GM18505 (cell line): ENCODE data around the gene HNRNPUL1.

Source experiments
- ATAC-seq: cut with Tn5 transposase; IDR thresholded peaks from one replicate; pipeline ENCODE4 v1.9.1; 2021; ENCODE audit not compliant: unreplicated experiment
- POLR2A ChIP-seq: IDR thresholded peaks from 4 replicates; pipeline ENCODE4 v1.6.1; 2011; ENCODE audit warnings: borderline replicate concordance; ENCODE audit not compliant: insufficient read depth, insufficient read length; ENCODE audit errors: extremely low read depth

Gene HNRNPUL1

DNA sequence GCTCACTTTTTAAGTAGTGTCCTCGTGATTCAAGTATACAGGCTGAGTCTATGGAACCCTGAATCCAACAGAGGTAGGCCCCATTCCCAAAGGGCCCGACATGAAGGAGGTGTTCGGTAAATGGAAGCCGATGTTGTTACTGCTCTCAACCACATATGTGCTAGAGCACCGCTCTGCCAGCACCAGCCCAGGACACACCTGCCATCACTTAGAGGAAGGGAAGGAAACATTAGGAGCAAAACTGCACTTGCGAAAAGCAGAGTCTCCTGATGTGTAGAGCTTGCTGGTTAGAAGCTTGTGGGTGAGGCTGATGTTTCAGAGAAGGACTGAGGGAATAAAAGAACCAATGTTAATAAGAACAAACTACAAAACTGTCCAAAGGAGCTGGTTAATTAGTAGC, 36.4 kb downstream of the HNRNPUL1 start:
- TF ChIP-seq POLR2A, result no peak
- ATAC-seq, result no peak

DNA sequence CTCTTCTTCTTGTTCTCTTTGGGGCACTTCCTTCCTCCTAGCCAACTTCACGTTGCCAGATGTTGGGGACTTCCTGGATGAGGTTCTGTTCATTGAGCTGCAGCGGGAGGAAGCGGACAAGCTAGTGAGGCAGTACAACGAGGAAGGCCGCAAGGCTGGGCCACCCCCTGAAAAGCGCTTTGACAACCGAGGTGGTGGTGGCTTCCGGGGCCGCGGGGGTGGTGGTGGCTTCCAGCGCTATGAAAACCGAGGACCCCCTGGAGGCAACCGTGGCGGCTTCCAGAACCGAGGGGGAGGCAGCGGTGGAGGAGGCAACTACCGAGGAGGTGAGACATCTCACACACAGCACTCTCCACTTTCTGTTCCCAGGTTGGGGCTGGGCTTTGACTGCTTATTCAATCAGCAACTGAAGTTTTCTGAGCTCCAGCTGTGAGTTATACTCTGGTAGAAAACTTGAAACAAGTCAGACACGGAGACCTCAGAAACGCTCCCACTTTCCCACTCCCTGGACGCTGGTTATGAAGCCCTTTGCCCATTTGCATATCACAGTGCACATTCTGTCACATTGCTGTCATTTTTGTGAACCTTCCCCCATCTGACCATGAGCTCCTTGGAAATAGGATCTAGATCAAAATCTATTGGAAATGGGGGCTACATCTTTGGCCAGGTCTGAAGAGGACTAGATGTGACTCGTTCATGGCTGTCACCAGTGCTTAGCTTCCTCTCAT, 38.6 kb downstream of the HNRNPUL1 start:
- no peak for TF ChIP-seq POLR2A
- no peak for ATAC-seq

GRCh38 chr19:41303954-41304353, 39.8 kb downstream of the HNRNPUL1 start:
- TF ChIP-seq POLR2A, result no peak
- ATAC-seq, result no peak

- no peak for TF ChIP-seq POLR2A
- ATAC-seq, result no peak
Measured at GRCh38 chr19:41304706-41305483, 40.7 kb downstream of the HNRNPUL1 start.

GRCh38 chr19:41305927-41306793, 42.0 kb downstream of the HNRNPUL1 start:
- no peak for ATAC-seq
- TF ChIP-seq POLR2A, result no peak

- TF ChIP-seq POLR2A, result no peak
- no peak for ATAC-seq
Measured at GRCh38 chr19:41307090-41307875, 43.1 kb downstream of the HNRNPUL1 start.

DNA sequence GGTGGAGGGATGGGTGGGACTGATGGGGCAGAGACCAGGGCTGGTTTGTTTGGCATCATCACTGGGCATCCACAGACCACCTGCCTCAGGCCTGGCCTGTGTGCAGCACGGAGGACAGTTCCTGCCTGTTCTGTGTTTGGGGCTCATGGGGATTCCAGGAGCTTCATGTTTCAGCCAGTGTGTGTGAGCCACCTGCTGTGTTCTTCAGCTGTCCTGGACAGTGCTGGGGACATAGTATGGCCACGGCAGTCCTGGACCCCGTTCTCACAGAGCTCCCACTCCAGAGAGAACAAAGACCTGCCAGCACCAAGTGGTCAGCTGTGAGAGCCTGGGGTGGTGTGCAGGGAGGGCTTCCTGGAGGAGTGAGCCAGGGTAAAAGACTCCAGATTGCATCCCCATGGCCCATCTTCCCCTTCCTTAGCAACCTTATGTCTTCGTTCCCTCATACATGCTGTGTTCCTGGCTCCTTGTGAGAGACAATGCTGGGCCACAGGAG, 43.8 kb downstream of the HNRNPUL1 start:
- no peak for ATAC-seq

DNA sequence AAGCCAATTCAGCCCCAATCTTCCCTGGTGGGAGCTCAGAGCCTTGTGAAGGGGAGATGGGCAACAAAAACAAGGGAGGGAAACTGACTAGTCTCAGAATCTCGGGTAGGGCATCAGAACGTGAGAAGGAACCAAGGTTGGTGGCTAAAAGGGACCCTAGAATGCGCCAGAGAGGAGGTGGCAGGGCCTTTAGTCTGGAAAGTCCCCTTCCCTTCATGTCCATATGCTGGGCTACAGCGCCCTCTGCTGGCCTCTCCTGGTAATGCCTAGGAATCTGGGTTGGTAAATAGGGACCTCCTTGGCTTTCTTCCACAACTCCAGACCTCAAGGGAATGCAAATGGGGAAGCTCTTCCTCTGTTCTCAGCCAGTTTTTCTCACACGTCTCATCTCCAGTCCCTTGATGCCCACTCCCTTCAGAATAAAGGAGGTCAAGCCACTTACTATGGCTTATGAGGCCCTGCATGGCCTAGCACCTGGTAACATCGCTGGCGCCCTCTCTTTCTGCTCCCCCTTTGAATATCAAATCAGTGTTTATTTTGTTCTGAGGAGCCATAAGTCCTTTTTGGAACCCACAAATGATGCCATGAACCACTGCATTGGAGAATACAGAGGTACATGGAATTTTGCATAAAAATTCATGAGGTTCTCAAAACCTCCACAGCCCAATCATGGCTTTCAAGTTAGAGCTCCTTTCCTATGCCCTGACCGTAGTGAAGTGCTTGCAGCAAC, 44.4 kb downstream of the HNRNPUL1 start:
- peak; percentile 50 for TF ChIP-seq POLR2A
- no peak for ATAC-seq

More for the DNA sequence above, 43.8 kb downstream of the HNRNPUL1 start:
- no peak for TF ChIP-seq POLR2A

DNA sequence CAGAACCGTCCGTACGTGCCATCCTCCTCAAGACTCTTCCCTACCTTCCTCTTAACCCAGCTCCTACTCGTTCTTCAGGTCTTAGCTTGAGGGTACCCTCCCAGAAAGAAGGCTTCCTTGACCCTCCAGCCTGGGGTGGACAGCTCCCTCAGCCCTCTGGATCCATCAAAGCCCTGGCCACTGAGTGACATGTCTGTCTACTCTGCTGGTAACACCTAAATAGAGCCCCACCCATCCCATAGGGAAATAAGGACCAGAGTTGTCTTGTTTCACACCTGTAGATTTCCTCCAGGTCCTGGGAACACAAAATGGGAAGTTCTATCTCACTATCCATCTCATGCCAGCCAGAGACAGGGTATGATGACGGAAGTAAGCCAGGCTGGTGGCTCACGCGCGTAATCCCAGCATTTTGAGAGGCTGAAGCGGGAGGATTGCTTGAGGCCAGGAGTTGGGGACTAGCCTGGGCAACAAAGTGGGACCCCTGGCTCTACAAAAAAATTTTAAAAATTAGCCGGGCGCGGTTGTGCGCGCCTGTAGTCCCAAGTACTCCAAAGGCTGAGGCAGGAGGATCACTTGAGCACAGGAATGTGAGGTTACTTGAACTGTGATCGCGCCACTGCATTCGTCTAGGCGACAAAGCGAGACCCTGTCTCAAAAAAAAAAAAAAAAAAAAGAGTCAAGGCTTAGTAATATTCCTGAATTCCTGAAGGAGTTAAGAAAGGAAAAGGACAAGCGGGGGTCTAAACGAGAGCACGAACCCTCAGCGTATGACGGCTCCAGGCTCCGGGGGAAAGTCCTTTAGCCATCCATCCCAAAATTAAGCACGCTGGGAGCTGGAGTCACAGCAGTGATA, 45.2 kb downstream of the HNRNPUL1 start:
- TF ChIP-seq POLR2A, result no peak
- no peak for ATAC-seq

GRCh38 chr19:41310033-41310831, 46.1 kb downstream of the HNRNPUL1 start, which contains the start of gene CCDC97:
CCDC97 (plus strand) TSS chr19:41310172; CDS start chr19:41310311, 139 bp downstream.
- peak; percentile 91 for TF ChIP-seq POLR2A
- ATAC-seq, result peak; percentile 66
